SK-N-SH (cell line): ENCODE data around the gene HK2. TPM values are rescaled to one million over a fixed set of nuclear protein-coding genes. Genes with fewer than 3 reads are reported as not detected.
A peak's percentile ranks its signal among the peaks of the same experiment; 100 is the strongest.

Source experiments
- CTCF ChIA-PET: fragments of 300-600, 350-600 bp; formaldehyde crosslinking; extraction: SDS; loops from one replicate; lab custom pipeline; 2021; lab: Yijun Ruan, JAX
- POLR2A ChIA-PET: fragments of 350-600 bp; sonication (Branson Sonifier 250); formaldehyde crosslinking; extraction: SDS; loops from one replicate; lab custom pipeline; 2020; ENCODE audit warnings: antibody characterized with exemption, inconsistent platforms; lab: Yijun Ruan, JAX
- DNase-seq: peaks from one replicate; pipeline ENCODE4 v3.0.0; 2012
- H2AFZ ChIP-seq: fragments of 200-600 bp; sonication (generic); 2 replicates; pipeline ENCODE4 v1.8.1; 2016; ENCODE audit warnings: antibody characterized with exemption, mild to moderate bottlenecking, low read depth
- H3F3A ChIP-seq: fragments of 200-600 bp; sonication (generic); replicated peaks from 2 replicates; pipeline ENCODE3; 2016; ENCODE audit warnings: antibody characterized with exemption, mild to moderate bottlenecking; ENCODE audit not compliant: insufficient read depth
- H3K27ac ChIP-seq, 2 experiments: fragments of 200-500 bp in 1 of 2; fragments of 200-600 bp in 1 of 2; sonication (Bioruptor generic) in 1 of 2; sonication (generic), shearing (Covaris generic) in 1 of 2; 2 replicates each; pipeline versions ENCODE4 v1.5.1 to v1.6.1; 2014 to 2016; ENCODE audit warnings: low read depth in 2 of 2, inconsistent platforms in 1 of 2, low read length in 1 of 2, mild to moderate bottlenecking in 1 of 2, mixed read lengths in 1 of 2
- H3K27me3 ChIP-seq: fragments of 200-600 bp; sonication (generic), shearing (Covaris generic); 2 replicates; pipeline ENCODE4 v1.6.1; 2016; ENCODE audit warnings: mixed run types; ENCODE audit not compliant: insufficient read depth
- H3K36me3 ChIP-seq, 2 experiments: fragments of 200-500 bp in 1 of 2; fragments of 200-600 bp in 1 of 2; sonication (Bioruptor generic) in 1 of 2; sonication (generic) in 1 of 2; replicated peaks in 1 of 2; 2 replicates each; pipeline versions ENCODE3 to v1.5.1; 2014 to 2016; ENCODE audit warnings: low read length in 1 of 2, mild to moderate bottlenecking in 1 of 2; ENCODE audit not compliant: insufficient read depth in 2 of 2, control insufficient read depth in 1 of 2
- H3K4me1 ChIP-seq, 2 experiments: fragments of 200-500 bp in 1 of 2; fragments of 200-600 bp in 1 of 2; sonication (Bioruptor generic) in 1 of 2; sonication (generic), shearing (Covaris generic) in 1 of 2; 2 replicates each; pipeline versions ENCODE4 v1.5.1 to v1.6.1; 2014 to 2016; ENCODE audit warnings: low read depth in 1 of 2, low read length in 1 of 2, mixed run types in 1 of 2; ENCODE audit not compliant: insufficient read depth in 2 of 2, control insufficient read depth in 1 of 2
- H3K4me2 ChIP-seq: fragments of 200-600 bp; sonication (generic), shearing (Covaris generic); 2 replicates; pipeline ENCODE4 v1.6.1; 2017; ENCODE audit warnings: mixed run types
- H3K4me3 ChIP-seq, 2 experiments: fragments of 200-500 bp in 1 of 2; fragments of 200-600 bp in 1 of 2; sonication (Bioruptor generic) in 1 of 2; sonication (generic), shearing (Covaris generic) in 1 of 2; 2 replicates each; pipeline versions ENCODE4 v1.5.1 to v1.8.1; 2014 to 2016; ENCODE audit warnings: low read depth in 2 of 2, inconsistent platforms in 1 of 2, low read length in 1 of 2, mild to moderate bottlenecking in 1 of 2, mixed read lengths in 1 of 2, moderate library complexity in 1 of 2
- H3K79me2 ChIP-seq: fragments of 200-600 bp; sonication (generic); 2 replicates; pipeline ENCODE4 v1.8.1; 2017; ENCODE audit warnings: mild to moderate bottlenecking; ENCODE audit not compliant: insufficient read depth
- H3K9ac ChIP-seq: fragments of 200-600 bp; sonication (generic); 2 replicates; pipeline ENCODE4 v1.6.1; 2017; ENCODE audit warnings: mixed run types
- H3K9me2 ChIP-seq: fragments of 200-600 bp; sonication (generic); 2 replicates; pipeline ENCODE4 v1.6.1; 2017; ENCODE audit warnings: mixed run types
- H3K9me3 ChIP-seq: fragments of 200-600 bp; sonication (generic); 2 replicates; pipeline ENCODE4 v1.6.1; 2017; ENCODE audit warnings: mixed run types, mild to moderate bottlenecking, moderate library complexity
- H4K20me1 ChIP-seq: fragments of 200-600 bp; sonication (generic); 2 replicates; pipeline ENCODE4 v1.6.1; 2017; ENCODE audit warnings: mild to moderate bottlenecking, mixed run types; ENCODE audit not compliant: insufficient read depth
- CTCF ChIP-seq: fragments of 200-600 bp; sonication (generic); IDR thresholded peaks from 2 replicates; pipeline ENCODE4 v1.6.1; 2017; ENCODE audit warnings: antibody characterized with exemption, mild to moderate bottlenecking, moderate library complexity
- EZH2phosphoT487 ChIP-seq: fragments of 200-600 bp; sonication (generic); IDR thresholded peaks from 2 replicates; pipeline ENCODE4 v1.6.1; 2017; ENCODE audit warnings: low read depth, mixed run types, mild to moderate bottlenecking, antibody characterized with exemption, moderate library complexity, borderline replicate concordance
- FOSL2 ChIP-seq: IDR thresholded peaks from 2 replicates; pipeline ENCODE4 v1.4.0; 2012; ENCODE audit warnings: low read depth, mild to moderate bottlenecking, moderate library complexity, borderline replicate concordance
- FOXM1 ChIP-seq: IDR thresholded peaks from 2 replicates; pipeline ENCODE4 v1.4.0; 2012; ENCODE audit warnings: low read depth, mild to moderate bottlenecking
- GATA2 ChIP-seq: sonication (generic); formaldehyde crosslinking; IDR thresholded peaks from 2 replicates; pipeline ENCODE4 v1.5.0; 2020; ENCODE audit warnings: mild to moderate bottlenecking, missing genetic modification reagents
- MAX ChIP-seq: IDR thresholded peaks from 2 replicates; pipeline ENCODE4 v1.4.0; 2012; ENCODE audit warnings: low read depth
- MXI1 ChIP-seq: IDR thresholded peaks from 2 replicates; pipeline ENCODE4 v1.6.1; 2012; ENCODE audit warnings: mild to moderate bottlenecking, low read depth, low read length, improper control_type of control experiment
- NFIC ChIP-seq: IDR thresholded peaks from 2 replicates; pipeline ENCODE4 v1.4.0; 2012; ENCODE audit warnings: borderline replicate concordance
- POLR2AphosphoS5 ChIP-seq: IDR thresholded peaks from 2 replicates; pipeline ENCODE4 v1.6.1; 2012; ENCODE audit warnings: low read depth, low read length
- RAD21 ChIP-seq: IDR thresholded peaks from 2 replicates; pipeline ENCODE4 v1.6.1; 2012; ENCODE audit warnings: mild to moderate bottlenecking, low read length
- RFX5 ChIP-seq: IDR thresholded peaks from 2 replicates; pipeline ENCODE4 v1.6.1; 2012; ENCODE audit warnings: mild to moderate bottlenecking, improper control_type of control experiment, low read length
- TAF1 ChIP-seq: IDR thresholded peaks from 2 replicates; pipeline ENCODE4 v1.6.1; 2012; ENCODE audit warnings: low read depth, mild to moderate bottlenecking, low read length, moderate library complexity, borderline replicate concordance
- TEAD4 ChIP-seq: IDR thresholded peaks from 2 replicates; pipeline ENCODE4 v1.4.0; 2012; ENCODE audit warnings: mild to moderate bottlenecking, borderline replicate concordance; ENCODE audit not compliant: insufficient read depth
- USF1 ChIP-seq: IDR thresholded peaks from 2 replicates; pipeline ENCODE4 v1.4.0; 2012; ENCODE audit warnings: low read depth, borderline replicate concordance
- WGBS: methylation state at CpG from one replicate; pipeline ENCODE4 v1.1.6; 2017; ENCODE audit warnings: low lambda C conversion rate; 5-methylcytosine and 5-hydroxymethylcytosine counted together
- polyA plus RNA-seq, 3 experiments: library from polyadenylated mRNA; depleted of rRNA; stranded (reverse); fragments of >200 nt; gene quantifications; 2 replicates each; pipeline ENCODE4 v1.2.3, GENCODE V29; 2012

Gene HK2
- polyA plus RNA-seq, 1 of the 3 experiments (the other 2 are of a cell fraction): 13.5 TPM

GRCh38 chr2:74836675-74837401 is 2.9 kb downstream of the HK2 start:
- no peaks in the 10 kb centered on the region for H4K20me1 ChIP-seq
- H3K9me2 ChIP-seq: no peaks in the 10 kb centered on the region
- H3K9ac ChIP-seq: no peak overlapping the region
- no peaks in the 10 kb centered on the region for H3K9me3 ChIP-seq
- no peaks in the 10 kb centered on the region for H3K27me3 ChIP-seq
- peak overlapping the region; percentile 95; the same call in 1 of the 2 replicates for H3K4me2 ChIP-seq
- peaks cover 21% of the 10 kb centered on the region; the same call in 1 of the 2 replicates for H3K79me2 ChIP-seq
- peaks cover 0 to 28% of the 10 kb centered on the region in 2 experiments; a peak in 1 of 4 replicates for H3K4me1 ChIP-seq
- peaks cover 11% of the 10 kb centered on the region for H3F3A ChIP-seq
- ChIA-PET CTCF (interaction anchor here (0.6 to 6.9 kb wide), 35 partner anchors 8 to 1643 kb away, joined by 3 to 66 read pairs (median 5); partner anchors contain the start of gene TACR1), POLR2A (interaction anchor here (0.7 to 3.9 kb wide), 5 partner anchors 20 to 1924 kb away, joined by 3 to 15 read pairs (median 5); no protein-coding TSS in a partner anchor)
- 0 out of 4 replicates have a peak overlapping the region, but pooled peaks of 1 of the 2 experiments have one; percentile 85 for H3K4me3 ChIP-seq
- DNase-seq: no peak
- H3K27ac ChIP-seq: no peak overlapping the region
- no peaks in the 10 kb centered on the region for H3K36me3 ChIP-seq
- WGBS: 68% methylated on average over 9 of the region's 9 CpGs
- TF ChIP-seq EZH2phosphoT487 (no peak), FOXM1 (no peak), MAX (no peak), CTCF (0 out of 2 replicates have a peak, but pooled peaks have one; percentile 1), MXI1 (no peak), TEAD4 (no peak)
- H2AFZ ChIP-seq: no peak overlapping the region

GRCh38 chr2:74841641-74842040 is 7.7 kb downstream of the HK2 start:
- no peaks in the 10 kb centered on the region for H3K9me3 ChIP-seq
- H3K79me2 ChIP-seq: peaks cover 31% of the 10 kb centered on the region; the same call in 1 of the 2 replicates
- H3K27ac ChIP-seq: no peak overlapping the region
- ChIA-PET POLR2A (no interaction called here), CTCF (interaction anchor here (0.8 to 2.0 kb wide), 4 partner anchors 21 to 127 kb away, joined by 4 to 12 read pairs (median 8); no protein-coding TSS in a partner anchor)
- H3K4me2 ChIP-seq: no peak overlapping the region
- H3K36me3 ChIP-seq: no peaks in the 10 kb centered on the region
- TF ChIP-seq USF1 (no peak), RFX5 (no peak), TAF1 (no peak), RAD21 (no peak), NFIC (no peak), FOXM1 (no peak), FOSL2 (no peak), GATA2 (CRISPR knock-in tag) (no peak), POLR2AphosphoS5 (no peak)
- 100% methylated on average over 2 of the region's 2 CpGs for whole genome bisulfite sequencing
- peaks cover 25% of the 10 kb centered on the region for H3F3A ChIP-seq
- no peaks in the 10 kb centered on the region for H4K20me1 ChIP-seq
- no peak for DNase-seq
- peaks cover 40 to 57% of the 10 kb centered on the region in 2 experiments for H3K4me1 ChIP-seq
- no peak overlapping the region for H2AFZ ChIP-seq
- no peak overlapping the region for H3K4me3 ChIP-seq
- H3K9me2 ChIP-seq: no peaks in the 10 kb centered on the region
- H3K27me3 ChIP-seq: no peaks in the 10 kb centered on the region
- H3K9ac ChIP-seq: no peak overlapping the region
